KMS-11 (cell line): ENCODE results near the gene RCL1.
"Not testable (repeated sequence)": the region's sequence is repeated elsewhere in the genome, so short reads cannot be mapped to it uniquely, and the experiment has no call there.

Experiments used
- H2AFZ ChIP-seq: fragments of 200-600 bp; sonication (generic); 2 replicates; pipeline ENCODE4 v1.6.1; 2016; ENCODE audit warnings: antibody characterized with exemption, mixed run types, low read depth
- H3K27ac ChIP-seq: fragments of 200-600 bp; sonication (generic); 2 replicates; pipeline ENCODE4 v1.6.1; 2016; ENCODE audit warnings: mild to moderate bottlenecking, mixed run types
- H3K27me3 ChIP-seq: fragments of 200-600 bp; sonication (generic); 2 replicates; pipeline ENCODE4 v1.6.1; 2017; ENCODE audit warnings: mild to moderate bottlenecking, low read depth, mixed run types, moderate library complexity; ENCODE audit not compliant: insufficient read depth
- H3K36me3 ChIP-seq: fragments of 200-600 bp; sonication (generic); 2 replicates; pipeline ENCODE4 v1.6.1; 2017; ENCODE audit warnings: mild to moderate bottlenecking, mixed run types; ENCODE audit not compliant: insufficient read depth
- H3K4me1 ChIP-seq: fragments of 200-600 bp; sonication (generic); 2 replicates; pipeline ENCODE4 v1.6.1; 2016; ENCODE audit warnings: mild to moderate bottlenecking, low read depth, mixed run types; ENCODE audit not compliant: poor library complexity, severe bottlenecking
- H3K4me2 ChIP-seq: fragments of 200-600 bp; sonication (generic); 2 replicates; pipeline ENCODE4 v1.7.0; 2016; ENCODE audit warnings: mild to moderate bottlenecking, mixed run types
- H3K4me3 ChIP-seq: fragments of 200-600 bp; sonication (generic); IDR thresholded peaks from 2 replicates; pipeline ENCODE4 v1.6.1; 2017; ENCODE audit warnings: low read depth, low read length, mixed read lengths; ENCODE audit not compliant: insufficient read depth
- H3K79me2 ChIP-seq: fragments of 200-600 bp; sonication (generic); 2 replicates; pipeline ENCODE4 v1.6.1; 2016; ENCODE audit warnings: low read depth, mixed run types; ENCODE audit not compliant: insufficient read depth
- H3K9ac ChIP-seq: fragments of 200-600 bp; sonication (generic); 2 replicates; pipeline ENCODE4 v1.6.1; 2016; ENCODE audit warnings: mild to moderate bottlenecking, mixed run types
- H4K20me1 ChIP-seq: fragments of 200-600 bp; sonication (generic); 2 replicates; pipeline ENCODE4 v1.6.1; 2016; ENCODE audit warnings: mild to moderate bottlenecking, mixed run types; ENCODE audit not compliant: insufficient read depth
- TF ChIP-seq, protein P1 (sequence below): fragments of 200-600 bp; sonication (generic); conservative IDR thresholded peaks from 2 replicates; pipeline ENCODE4 v1.6.1; 2017; ENCODE audit warnings: low read depth, mild to moderate bottlenecking, antibody characterized with exemption, low read length, moderate library complexity, mixed read lengths

RCL1 gene

DNA sequence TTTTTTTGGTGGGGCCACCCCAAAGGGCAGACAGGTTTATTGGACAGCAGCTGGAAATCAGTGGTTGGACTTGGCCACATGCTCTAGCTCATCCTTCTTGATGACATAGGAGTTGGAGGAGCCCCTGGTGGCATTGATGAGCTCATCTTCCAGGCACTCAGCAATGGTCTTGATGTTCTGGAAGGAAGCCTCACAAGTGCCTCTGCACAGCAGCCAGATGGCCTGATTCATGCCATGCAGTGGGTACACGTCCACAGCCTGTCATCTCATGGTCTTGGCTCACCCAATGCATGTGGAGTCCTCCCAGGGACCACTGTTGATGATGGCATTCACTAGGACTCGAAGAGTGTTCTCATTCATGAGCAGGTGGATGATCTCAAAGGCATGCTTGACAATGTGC is 11.3 kb upstream of the RCL1 start:
- Histone ChIP-seq H3K4me2 (no peak overlapping the region), H3K4me3 (no peak overlapping the region), H2AFZ (no peak overlapping the region), H3K9ac (no peak overlapping the region), H3K36me3 (no peaks in the 10 kb centered on the region), H3K27me3 (no peaks in the 10 kb centered on the region), H3K4me1 (no peaks in the 10 kb centered on the region), H4K20me1 (no peaks in the 10 kb centered on the region), H3K27ac (no peak overlapping the region), H3K79me2 (no peaks in the 10 kb centered on the region)
- TF ChIP-seq, protein P1, sequence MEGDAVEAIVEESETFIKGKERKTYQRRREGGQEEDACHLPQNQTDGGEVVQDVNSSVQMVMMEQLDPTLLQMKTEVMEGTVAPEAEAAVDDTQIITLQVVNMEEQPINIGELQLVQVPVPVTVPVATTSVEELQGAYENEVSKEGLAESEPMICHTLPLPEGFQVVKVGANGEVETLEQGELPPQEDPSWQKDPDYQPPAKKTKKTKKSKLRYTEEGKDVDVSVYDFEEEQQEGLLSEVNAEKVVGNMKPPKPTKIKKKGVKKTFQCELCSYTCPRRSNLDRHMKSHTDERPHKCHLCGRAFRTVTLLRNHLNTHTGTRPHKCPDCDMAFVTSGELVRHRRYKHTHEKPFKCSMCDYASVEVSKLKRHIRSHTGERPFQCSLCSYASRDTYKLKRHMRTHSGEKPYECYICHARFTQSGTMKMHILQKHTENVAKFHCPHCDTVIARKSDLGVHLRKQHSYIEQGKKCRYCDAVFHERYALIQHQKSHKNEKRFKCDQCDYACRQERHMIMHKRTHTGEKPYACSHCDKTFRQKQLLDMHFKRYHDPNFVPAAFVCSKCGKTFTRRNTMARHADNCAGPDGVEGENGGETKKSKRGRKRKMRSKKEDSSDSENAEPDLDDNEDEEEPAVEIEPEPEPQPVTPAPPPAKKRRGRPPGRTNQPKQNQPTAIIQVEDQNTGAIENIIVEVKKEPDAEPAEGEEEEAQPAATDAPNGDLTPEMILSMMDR = no peak

DNA sequence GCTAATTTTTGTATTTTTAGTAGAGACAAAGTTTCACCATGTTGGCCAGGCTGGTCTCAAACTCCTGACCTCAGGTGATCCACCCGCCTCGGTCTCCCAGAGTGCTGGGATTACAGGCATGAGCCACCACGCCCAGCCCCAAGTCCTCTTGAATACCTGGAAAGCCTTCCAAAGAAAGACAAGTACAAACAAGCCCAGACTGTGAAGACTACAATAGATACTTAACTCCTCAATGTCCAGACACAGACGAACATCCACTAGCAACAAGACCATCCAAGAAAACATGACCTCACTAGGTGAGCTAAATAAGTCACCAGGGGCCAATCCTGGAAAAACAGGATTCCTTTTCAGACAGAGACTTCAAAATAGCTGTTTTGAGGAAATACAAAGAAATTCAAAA is 9.6 kb upstream of the RCL1 start:
- H3K27me3 ChIP-seq, H2AFZ ChIP-seq, H4K20me1 ChIP-seq, H3K36me3 ChIP-seq, H3K4me3 ChIP-seq, H3K4me2 ChIP-seq, H3K4me1 ChIP-seq, H3K9ac ChIP-seq, H3K79me2 ChIP-seq, H3K27ac ChIP-seq: not testable (repeated sequence)

DNA sequence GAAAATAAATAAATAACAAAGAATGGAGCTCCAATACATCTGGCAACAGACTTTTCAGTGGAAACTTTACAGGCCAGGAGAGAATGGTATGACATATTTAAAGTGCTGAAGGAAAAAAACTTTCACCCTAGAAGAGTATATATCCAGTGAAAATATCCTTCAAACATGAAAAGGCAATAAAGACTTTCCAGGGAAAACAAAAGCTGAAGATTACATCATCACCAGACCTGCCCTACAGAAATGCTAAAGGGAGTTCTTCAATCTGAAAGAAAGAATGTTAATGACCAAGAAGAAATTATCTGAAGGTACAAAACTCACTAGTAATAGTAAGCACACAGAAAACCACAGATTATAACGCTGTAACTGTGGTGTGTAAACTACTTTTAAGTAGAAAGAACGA is 8.3 kb upstream of the RCL1 start:
- H2AFZ ChIP-seq = no peak overlapping the region

DNA sequence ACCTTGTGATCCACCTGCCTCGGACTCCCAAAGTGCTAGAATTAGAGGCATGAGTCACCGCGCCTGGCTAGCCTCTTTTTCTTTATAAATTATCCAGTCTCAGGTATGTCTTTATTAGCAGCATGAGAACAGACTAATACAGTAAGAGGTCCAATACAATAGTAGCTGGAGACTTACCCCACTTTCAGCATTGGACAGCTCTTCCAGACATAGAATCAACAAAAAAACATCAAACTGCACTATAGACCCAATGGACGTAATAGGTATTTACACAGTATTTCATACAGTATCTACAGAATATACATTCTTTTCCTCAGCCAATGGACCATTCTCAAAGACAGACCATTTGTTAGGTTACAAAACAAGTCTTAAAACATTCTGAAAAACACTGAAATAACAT is 6.1 kb upstream of the RCL1 start:
- TF ChIP-seq, protein P1 = no peak
- no peak overlapping the region for H3K4me3 ChIP-seq
- H3K27ac ChIP-seq = no peak overlapping the region
- no peaks in the 10 kb centered on the region for H4K20me1 ChIP-seq
- H3K36me3 ChIP-seq = no peaks in the 10 kb centered on the region
- H3K4me2 ChIP-seq = no peak overlapping the region
- H2AFZ ChIP-seq = no peak overlapping the region
- H3K4me1 ChIP-seq = no peaks in the 10 kb centered on the region
- H3K79me2 ChIP-seq = no peaks in the 10 kb centered on the region
- H3K9ac ChIP-seq = no peak overlapping the region
- H3K27me3 ChIP-seq = no peaks in the 10 kb centered on the region

More for the DNA sequence above, 8.3 kb upstream of the RCL1 start:
- H3K4me3 ChIP-seq = no peak overlapping the region
- no peaks in the 10 kb centered on the region for H4K20me1 ChIP-seq
- no peak overlapping the region for H3K27ac ChIP-seq
- H3K36me3 ChIP-seq = no peaks in the 10 kb centered on the region
- no peaks in the 10 kb centered on the region for H3K79me2 ChIP-seq
- H3K4me1 ChIP-seq = no peaks in the 10 kb centered on the region
- TF ChIP-seq, protein P1 = no peak
- H3K27me3 ChIP-seq = no peaks in the 10 kb centered on the region
- no peak overlapping the region for H3K9ac ChIP-seq
- H3K4me2 ChIP-seq = no peak overlapping the region

GRCh38 chr9:4787876-4788275 is 4.9 kb upstream of the RCL1 start:
- Histone ChIP-seq H3K9ac (no peak overlapping the region), H3K27ac (no peak overlapping the region), H3K27me3 (no peaks in the 10 kb centered on the region), H3K36me3 (no peaks in the 10 kb centered on the region), H4K20me1 (no peaks in the 10 kb centered on the region), H2AFZ (no peak overlapping the region), H3K4me3 (no peak overlapping the region), H3K4me1 (no peaks in the 10 kb centered on the region), H3K79me2 (no peaks in the 10 kb centered on the region), H3K4me2 (no peak overlapping the region)
- TF ChIP-seq, protein P1 = no peak
